ENCODE results near the gene CNTN1. TPM values are rescaled to one million over a fixed set of nuclear protein-coding genes. Genes with fewer than 3 reads are reported as not detected.
"Not testable (repeated sequence)": the region's sequence is repeated elsewhere in the genome, so short reads cannot be mapped to it uniquely, and the experiment has no call there.

The CNTN1 gene
- total RNA-seq, 1 donor from 2014 or later, result 0.73 TPM

GRCh38 chr12:41055875-41056577, 363.8 kb downstream of the CNTN1 start:
- intact Hi-C loops (cut with DNase I), result no loop called here
- ATAC-seq (no peak), DNase-seq (ENCODE audit: missing footprints) (no peak)

DNA sequence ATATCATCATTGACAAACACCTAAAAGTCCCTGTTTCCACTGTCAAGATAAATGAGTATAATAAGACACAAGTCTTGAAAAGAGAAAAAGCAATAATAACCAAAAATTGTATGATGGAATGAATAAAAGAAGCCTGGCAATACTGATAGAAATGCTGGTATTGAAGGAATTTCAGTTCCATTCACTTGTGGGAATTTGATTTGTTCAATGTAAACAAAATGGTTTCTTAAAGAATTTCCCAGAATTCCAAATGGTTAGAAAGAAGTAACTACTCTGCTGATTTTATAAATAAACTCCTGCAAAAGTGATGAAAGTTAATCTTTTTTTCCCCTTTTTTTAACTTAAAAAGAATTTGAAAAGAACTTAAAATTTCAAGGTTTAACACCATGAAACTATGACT, 366.0 kb downstream of the CNTN1 start:
- intact Hi-C loops (cut with DNase I), result no loop called here
- ATAC-seq (no peak), DNase-seq (ENCODE audit: missing footprints) (no peak)

DNA sequence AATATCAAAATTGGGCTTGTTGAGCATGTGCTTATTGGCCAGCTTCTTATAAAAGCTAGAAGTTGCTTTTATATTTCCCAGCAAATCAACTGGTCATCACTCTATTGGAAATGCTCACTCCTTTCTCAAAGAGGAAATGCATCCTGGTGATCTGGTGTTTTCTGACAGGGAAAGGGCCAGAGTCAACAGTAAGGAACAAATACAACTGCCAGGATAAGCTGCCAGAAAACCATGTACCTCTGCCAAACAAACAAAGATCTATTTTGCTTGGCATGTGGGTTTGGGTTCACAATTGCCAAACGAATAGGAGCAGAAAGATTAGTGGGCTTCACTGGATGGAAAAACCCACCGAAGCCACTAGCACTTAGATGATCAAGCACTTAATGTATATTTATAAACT, 369.0 kb downstream of the CNTN1 start:
- intact Hi-C loops (cut with DNase I), result no loop called here
- DNase-seq (ENCODE audit: missing footprints), result no peak
- no peak for ATAC-seq

- intact Hi-C loops (cut with DNase I), result no loop called here
- ATAC-seq, result no peak
- DNase-seq (ENCODE audit: missing footprints), result no peak
Observed at GRCh38 chr12:41064411-41064810, 372.2 kb downstream of the CNTN1 start.

- DNase-seq (ENCODE audit: missing footprints), result no peak
- no peak for ATAC-seq
- intact Hi-C loops (cut with DNase I), result no loop called here
Observed at GRCh38 chr12:41067941-41068645, 375.9 kb downstream of the CNTN1 start.

DNA sequence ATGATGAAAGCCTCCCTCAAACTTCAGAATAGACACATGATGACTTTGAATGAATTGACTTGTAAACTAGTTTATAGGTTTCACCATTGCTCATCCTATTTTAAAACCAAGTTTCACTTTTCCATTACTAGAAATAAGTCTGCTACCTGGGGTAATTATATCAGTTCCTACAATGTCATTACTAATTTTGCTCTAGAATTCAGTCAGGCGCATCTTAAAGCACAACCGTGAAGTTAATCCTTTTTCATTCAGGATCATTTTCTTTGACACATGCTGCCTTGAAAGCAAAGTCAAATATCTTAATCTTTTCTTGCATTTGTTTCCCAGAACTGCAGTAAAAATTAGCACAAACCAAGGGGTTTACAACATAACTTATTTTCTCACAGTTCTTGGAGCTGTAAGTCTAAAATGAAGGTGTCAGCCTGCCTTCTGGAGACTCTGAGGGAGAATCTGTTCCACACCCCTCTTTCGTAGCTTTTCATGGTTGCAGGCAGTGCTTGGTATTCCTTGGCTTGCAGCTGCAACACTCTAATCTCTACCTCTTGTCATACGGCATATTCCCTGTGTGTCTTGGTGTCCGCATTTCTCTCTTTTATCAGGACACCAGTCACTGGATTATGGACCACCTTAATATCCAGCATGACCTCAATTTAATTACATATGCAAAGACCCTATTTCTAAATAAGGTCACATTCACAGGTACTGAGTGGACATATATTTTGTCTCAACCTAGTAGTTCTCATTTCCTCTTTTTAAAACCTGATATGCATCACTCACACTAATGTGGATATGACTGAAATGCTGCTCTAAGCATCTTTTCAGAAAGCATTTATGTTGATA, 381.6 kb downstream of the CNTN1 start:
- no peak for DNase-seq (ENCODE audit: missing footprints)
- intact Hi-C loops (cut with DNase I), result no loop called here
- ATAC-seq, result no peak

DNA sequence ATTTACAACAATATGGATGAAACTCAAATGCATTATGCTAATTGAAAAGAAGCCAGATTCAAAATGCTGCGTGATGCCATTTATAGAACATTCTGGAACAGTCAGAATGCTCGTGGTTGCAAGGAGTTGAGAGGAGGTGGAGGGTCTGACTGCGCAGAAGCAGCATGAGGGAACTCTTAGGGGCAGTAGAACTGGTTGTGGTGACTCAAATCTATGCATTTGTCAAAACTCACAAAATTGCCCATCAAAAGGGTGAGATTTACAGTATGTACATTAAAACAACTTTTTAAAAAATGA, 382.2 kb downstream of the CNTN1 start:
- intact Hi-C loops (cut with DNase I), result no loop called here
- no peak for ATAC-seq
- no peak for DNase-seq (ENCODE audit: missing footprints)

GRCh38 chr12:41076114-41076513, 383.9 kb downstream of the CNTN1 start:
- intact Hi-C loops (cut with DNase I), result no loop called here
- DNase-seq (ENCODE audit: missing footprints) (no peak), ATAC-seq (no peak)

DNA sequence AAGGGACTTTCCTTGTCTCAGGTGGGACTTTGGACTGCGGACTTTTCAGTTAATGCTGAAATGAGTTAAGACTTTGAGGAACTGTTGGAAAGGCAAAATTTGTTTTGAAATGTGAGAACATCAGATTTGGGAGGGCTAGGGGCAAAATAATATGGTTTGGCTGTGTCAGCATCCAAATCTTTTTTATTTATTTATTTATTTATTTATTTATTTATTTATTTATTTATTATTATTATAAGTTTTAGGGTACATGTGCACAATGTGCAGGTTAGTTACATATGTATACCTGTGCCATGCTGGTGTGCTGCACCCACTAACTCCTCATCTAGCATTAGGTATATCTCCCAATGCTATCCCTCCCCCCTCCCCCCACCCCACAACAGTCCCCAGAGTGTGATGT, 389.0 kb downstream of the CNTN1 start:
- intact Hi-C loops (cut with DNase I); DNase-seq (ENCODE audit: missing footprints); ATAC-seq: not testable (repeated sequence)

- ATAC-seq (no peak), DNase-seq (ENCODE audit: missing footprints) (no peak)
- intact Hi-C loops (cut with DNase I), result no loop called here
Observed at GRCh38 chr12:41089438-41089837, 397.2 kb downstream of the CNTN1 start.

- ATAC-seq, result no peak
- DNase-seq (ENCODE audit: missing footprints), result no peak
- intact Hi-C loops (cut with DNase I), result no loop called here
Observed at GRCh38 chr12:41092115-41092514, 399.9 kb downstream of the CNTN1 start.

- ATAC-seq, result no peak
Observed at GRCh38 chr12:41096797-41097196, 404.6 kb downstream of the CNTN1 start.

GRCh38 chr12:41100572-41100971, 408.3 kb downstream of the CNTN1 start:
- no peak for ATAC-seq
- intact Hi-C loops (cut with DNase I), result no loop called here
- no peak for DNase-seq (ENCODE audit: missing footprints)

More at GRCh38 chr12:41096797-41097196, 404.6 kb downstream of the CNTN1 start:
- intact Hi-C loops (cut with DNase I), result no loop called here
- DNase-seq (ENCODE audit: missing footprints), result no peak

GRCh38 chr12:41101806-41102205, 409.6 kb downstream of the CNTN1 start:
- ATAC-seq (no peak), DNase-seq (ENCODE audit: missing footprints) (no peak)
- intact Hi-C loops (cut with DNase I), result no loop called here

DNA sequence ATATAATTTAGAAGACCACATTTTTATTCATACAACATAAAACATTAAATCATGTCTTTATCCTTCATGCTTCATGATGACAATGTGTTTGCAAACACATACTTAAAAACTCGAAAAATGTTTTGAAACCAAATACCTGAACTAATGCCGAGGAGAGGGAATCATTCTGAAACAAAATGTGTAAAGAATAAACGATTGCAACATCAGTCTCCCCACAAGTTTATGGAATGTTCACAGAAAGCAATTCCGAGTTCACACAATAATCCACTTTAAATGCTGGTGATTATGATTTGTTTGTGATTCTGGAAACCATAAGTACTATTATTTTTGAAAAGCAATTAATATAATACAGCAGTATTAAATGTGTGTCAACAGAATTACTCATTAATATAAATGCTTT, 411.4 kb downstream of the CNTN1 start:
- intact Hi-C loops (cut with DNase I), result no loop called here
- no peak for DNase-seq (ENCODE audit: missing footprints)
- ATAC-seq, result no peak

- ATAC-seq (no peak), DNase-seq (ENCODE audit: missing footprints) (no peak)
- intact Hi-C loops (cut with DNase I), result no loop called here
Observed at GRCh38 chr12:41106315-41106714, 414.1 kb downstream of the CNTN1 start.

GRCh38 chr12:41108032-41108431, 415.8 kb downstream of the CNTN1 start:
- ATAC-seq (no peak), DNase-seq (ENCODE audit: missing footprints) (no peak)
- intact Hi-C loops (cut with DNase I), result no loop called here

- DNase-seq (ENCODE audit: missing footprints), result no peak
- intact Hi-C loops (cut with DNase I), result no loop called here
- no peak for ATAC-seq
Observed at GRCh38 chr12:41112903-41113302, 420.7 kb downstream of the CNTN1 start.

- intact Hi-C loops (cut with DNase I), result no loop called here
- DNase-seq (ENCODE audit: missing footprints) (no peak), ATAC-seq (no peak)
Observed at GRCh38 chr12:41120211-41120610, 428.0 kb downstream of the CNTN1 start.

DNA sequence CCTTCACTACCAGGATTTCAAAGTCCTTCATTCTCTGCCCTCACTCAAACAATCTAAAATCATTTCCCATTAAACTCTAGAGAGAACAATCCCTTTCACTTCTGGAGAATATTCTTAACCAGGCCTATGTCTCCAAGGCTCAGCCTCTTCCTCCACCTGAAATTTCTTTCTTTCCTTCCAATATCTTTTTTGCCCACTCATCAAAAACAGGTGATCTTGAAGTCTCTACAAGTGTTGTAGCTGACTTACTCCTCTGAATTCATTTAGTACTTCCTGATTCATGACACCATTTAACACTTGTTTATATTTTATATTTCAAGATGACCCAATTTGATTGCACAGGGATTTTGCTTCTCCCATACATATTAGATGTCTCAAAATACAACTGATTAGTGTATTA, 429.1 kb downstream of the CNTN1 start:
- DNase-seq (ENCODE audit: missing footprints) (no peak), ATAC-seq (no peak)
- intact Hi-C loops (cut with DNase I), result no loop called here
